Colonic mucosa (tissue), 4 donors: ENCODE measurements around the gene BCL11A. TPM values are rescaled to one million over a fixed set of nuclear protein-coding genes. Genes with fewer than 3 reads are reported as not detected.

Experiments used
- DNase-seq: peaks from one replicate; pipeline ENCODE4 v3.0.0-alpha.2; 2020
- H3K27ac ChIP-seq: fragments of 200-600 bp; one replicate; pipeline ENCODE4 v1.8.0; 2021
- H3K27me3 ChIP-seq: fragments of 200-600 bp; one replicate; pipeline ENCODE4 v1.8.0; 2021
- H3K36me3 ChIP-seq: fragments of 200-600 bp; one replicate; pipeline ENCODE4 v1.8.0; 2021
- H3K4me1 ChIP-seq: fragments of 200-600 bp; one replicate; pipeline ENCODE4 v1.8.0; 2021; ENCODE audit warnings: mild to moderate bottlenecking
- H3K4me3 ChIP-seq: fragments of 200-600 bp; one replicate; pipeline ENCODE4 v1.8.0; 2021
- H3K9ac ChIP-seq, 2 donors: one replicate each; pipeline ENCODE4 v1.7.0; 2013; ENCODE audit warnings: control low read depth in 2 of 2, low read depth in 2 of 2, low read length in 2 of 2
- H3K9me3 ChIP-seq: fragments of 200-600 bp; one replicate; pipeline ENCODE4 v1.8.0; 2021
- CTCF ChIP-seq: fragments of 200-600 bp; IDR thresholded peaks from one replicate; pipeline ENCODE4 v1.8.0; 2022; ENCODE audit warnings: antibody characterized with exemption, mild to moderate bottlenecking
- intact Hi-C: fragments of 100-400 bp; cut with DNase I; formaldehyde crosslinking; loops from one replicate; pipeline ENCODE4 v1.14.1; 2022
- total RNA-seq, 2 donors: library from RNA; stranded (reverse); fragmentation: NEBNext Ultra II Directional in 1 of 2; extraction: Animal tissue kit (Norgen Biotek cat#: 25700) in 1 of 2; gene quantifications; one replicate each; pipeline ENCODE4 v1.2.1, GENCODE V29; 2021
- donor health status: healthy.
- donor health status: DM: no; HTN: no; CAD: no.
- donor health status: DM: no; HTN: no; CAD: no.

Gene BCL11A
- total RNA-seq, 2 donors from 2014 or later, result 22.9 to 27.1 TPM

- Histone ChIP-seq H3K4me3 (no peak overlapping the region), H3K9me3 (no peaks in the 10 kb centered on the region), H3K36me3 (no peaks in the 10 kb centered on the region), H3K4me1 (no peaks in the 10 kb centered on the region), H3K27me3 (no peaks in the 10 kb centered on the region), H3K9ac (no peak overlapping the region), H3K27ac (no peak overlapping the region)
- intact Hi-C loops, result no loop called here
- peak; percentile 13 for DNase-seq
- TF ChIP-seq CTCF, result no peak
These were observed 83.1 kb downstream of the BCL11A start for GRCh38 chr2:60470340-60470739.

GRCh38 chr2:60469536-60470317, 83.7 kb downstream of the BCL11A start:
- no peak for TF ChIP-seq CTCF
- Histone ChIP-seq H3K27me3 (no peaks in the 10 kb centered on the region), H3K36me3 (no peaks in the 10 kb centered on the region), H3K9ac (no peak overlapping the region), H3K4me3 (no peak overlapping the region), H3K9me3 (no peaks in the 10 kb centered on the region), H3K27ac (no peak overlapping the region), H3K4me1 (no peaks in the 10 kb centered on the region)
- intact Hi-C loops, result no loop called here
- peak; percentile 4 for DNase-seq

GRCh38 chr2:60468382-60469085, 84.9 kb downstream of the BCL11A start:
- Histone ChIP-seq H3K27ac (no peak overlapping the region), H3K9ac (no peak overlapping the region), H3K27me3 (no peaks in the 10 kb centered on the region), H3K9me3 (no peaks in the 10 kb centered on the region), H3K4me3 (no peak overlapping the region), H3K36me3 (no peaks in the 10 kb centered on the region), H3K4me1 (no peaks in the 10 kb centered on the region)
- DNase-seq, result peak; percentile 13
- TF ChIP-seq CTCF, result no peak
- intact Hi-C loops, result no loop called here

GRCh38 chr2:60466161-60466702, 87.2 kb downstream of the BCL11A start:
- H3K9ac ChIP-seq, result no peak overlapping the region
- no peak overlapping the region for H3K4me3 ChIP-seq
- no peaks in the 10 kb centered on the region for H3K9me3 ChIP-seq
- no peaks in the 10 kb centered on the region for H3K4me1 ChIP-seq
- H3K27me3 ChIP-seq, result no peaks in the 10 kb centered on the region
- H3K36me3 ChIP-seq, result no peaks in the 10 kb centered on the region
- TF ChIP-seq CTCF, result no peak
- DNase-seq, result no peak
- no peak overlapping the region for H3K27ac ChIP-seq
- intact Hi-C loops, result no loop called here

GRCh38 chr2:60465736-60466135, 87.7 kb downstream of the BCL11A start:
- H3K4me1 ChIP-seq, result no peaks in the 10 kb centered on the region
- H3K4me3 ChIP-seq, result no peak overlapping the region
- H3K27ac ChIP-seq, result no peak overlapping the region
- no peak overlapping the region for H3K9ac ChIP-seq
- no peak for TF ChIP-seq CTCF
- intact Hi-C loops, result no loop called here
- no peaks in the 10 kb centered on the region for H3K27me3 ChIP-seq
- H3K9me3 ChIP-seq, result no peaks in the 10 kb centered on the region
- no peaks in the 10 kb centered on the region for H3K36me3 ChIP-seq
- no peak for DNase-seq
